Colonic mucosa (tissue), 4 donors: ENCODE measurements around the gene PIK3R5. TPM values are rescaled to one million over a fixed set of nuclear protein-coding genes. Genes with fewer than 3 reads are reported as not detected.
"Not testable (repeated sequence)": the region's sequence is repeated elsewhere in the genome, so short reads cannot be mapped to it uniquely, and the experiment has no call there.

Experiments used
- DNase-seq: peaks from one replicate; pipeline ENCODE4 v3.0.0-alpha.2; 2020
- H3K27ac ChIP-seq: fragments of 200-600 bp; one replicate; pipeline ENCODE4 v1.8.0; 2021
- H3K27me3 ChIP-seq: fragments of 200-600 bp; one replicate; pipeline ENCODE4 v1.8.0; 2021
- H3K36me3 ChIP-seq: fragments of 200-600 bp; one replicate; pipeline ENCODE4 v1.8.0; 2021
- H3K4me1 ChIP-seq: fragments of 200-600 bp; one replicate; pipeline ENCODE4 v1.8.0; 2021; ENCODE audit warnings: mild to moderate bottlenecking
- H3K4me3 ChIP-seq: fragments of 200-600 bp; one replicate; pipeline ENCODE4 v1.8.0; 2021
- H3K9ac ChIP-seq, 2 donors: one replicate each; pipeline ENCODE4 v1.7.0; 2013; ENCODE audit warnings: control low read depth in 2 of 2, low read depth in 2 of 2, low read length in 2 of 2
- H3K9me3 ChIP-seq: fragments of 200-600 bp; one replicate; pipeline ENCODE4 v1.8.0; 2021
- CTCF ChIP-seq: fragments of 200-600 bp; IDR thresholded peaks from one replicate; pipeline ENCODE4 v1.8.0; 2022; ENCODE audit warnings: antibody characterized with exemption, mild to moderate bottlenecking
- intact Hi-C: fragments of 100-400 bp; cut with DNase I; formaldehyde crosslinking; loops from one replicate; pipeline ENCODE4 v1.14.1; 2022
- total RNA-seq, 2 donors: library from RNA; stranded (reverse); fragmentation: NEBNext Ultra II Directional in 1 of 2; extraction: Animal tissue kit (Norgen Biotek cat#: 25700) in 1 of 2; gene quantifications; one replicate each; pipeline ENCODE4 v1.2.1, GENCODE V29; 2021
- donor health status: healthy.
- donor health status: DM: no; HTN: no; CAD: no.
- donor health status: DM: no; HTN: no; CAD: no.

The PIK3R5 gene
- total RNA-seq, 2 donors from 2014 or later: 2.2 to 2.5 TPM

DNA sequence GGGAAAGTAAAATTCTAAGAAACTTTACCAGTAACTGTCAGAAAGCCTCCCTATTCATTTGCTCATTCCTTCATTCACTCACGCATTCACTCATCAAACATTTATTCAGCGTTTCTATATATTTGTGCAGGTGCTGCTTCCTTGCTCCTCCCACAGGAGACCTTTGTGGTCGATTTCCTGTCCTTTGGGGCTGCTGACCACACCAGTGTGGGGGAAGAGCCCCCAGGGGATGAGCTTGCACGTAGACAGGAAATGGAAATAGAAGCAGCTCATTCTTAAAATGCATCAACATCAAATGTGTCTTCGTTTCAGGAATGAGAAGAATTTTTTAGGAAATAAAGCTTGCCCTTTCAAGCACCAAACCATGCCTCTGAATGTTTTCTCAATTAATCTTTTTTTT, 107.6 kb downstream of the PIK3R5 start:
- no peak for TF ChIP-seq CTCF
- H3K36me3 ChIP-seq: no peaks in the 10 kb centered on the region
- intact Hi-C loops: no loop called here
- H3K9me3 ChIP-seq: no peaks in the 10 kb centered on the region
- H3K9ac ChIP-seq: no peak overlapping the region
- no peak overlapping the region for H3K27ac ChIP-seq
- H3K4me1 ChIP-seq: no peaks in the 10 kb centered on the region
- no peak overlapping the region for H3K4me3 ChIP-seq
- no peak for DNase-seq
- H3K27me3 ChIP-seq: no peaks in the 10 kb centered on the region

DNA sequence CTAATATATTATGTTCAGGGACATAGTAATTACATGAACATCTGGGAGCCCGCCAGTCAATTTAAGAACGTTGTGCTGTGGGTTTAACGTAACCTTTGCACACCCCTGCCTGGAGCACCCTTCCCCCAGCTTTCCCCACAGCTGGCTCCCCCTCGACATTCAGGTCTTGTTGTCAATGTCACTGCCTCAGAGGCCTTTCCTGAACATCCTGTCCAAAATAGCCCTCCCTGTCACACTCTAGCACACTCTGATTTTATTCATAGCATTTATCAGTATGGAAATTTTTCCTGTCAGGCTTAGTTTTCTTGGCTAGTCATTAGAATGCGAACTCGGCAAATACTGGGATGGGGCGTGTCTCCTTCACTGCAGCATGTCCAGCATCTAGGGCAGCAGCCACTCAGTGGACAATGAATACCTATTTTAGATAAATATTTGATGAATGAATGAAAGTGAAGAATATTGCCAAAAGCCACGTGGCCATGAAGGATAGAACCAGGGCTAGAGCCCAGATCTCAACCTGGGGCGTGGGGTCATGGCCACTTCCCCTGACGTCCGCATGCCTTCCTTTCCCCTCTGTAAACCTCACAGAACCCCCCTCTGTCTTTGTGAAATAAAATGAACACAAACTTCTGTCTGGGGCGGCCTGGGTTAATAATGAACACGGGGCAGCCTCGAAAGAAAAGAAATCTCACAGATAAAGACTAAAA, 108.5 kb downstream of the PIK3R5 start:
- no peak overlapping the region for H3K27ac ChIP-seq
- H3K27me3 ChIP-seq: no peaks in the 10 kb centered on the region
- no peaks in the 10 kb centered on the region for H3K4me1 ChIP-seq
- no peaks in the 10 kb centered on the region for H3K36me3 ChIP-seq
- H3K4me3 ChIP-seq: no peak overlapping the region
- DNase-seq: no peak
- no peak overlapping the region for H3K9ac ChIP-seq
- no peak for TF ChIP-seq CTCF
- H3K9me3 ChIP-seq: no peaks in the 10 kb centered on the region
- intact Hi-C loops: no loop called here

DNA sequence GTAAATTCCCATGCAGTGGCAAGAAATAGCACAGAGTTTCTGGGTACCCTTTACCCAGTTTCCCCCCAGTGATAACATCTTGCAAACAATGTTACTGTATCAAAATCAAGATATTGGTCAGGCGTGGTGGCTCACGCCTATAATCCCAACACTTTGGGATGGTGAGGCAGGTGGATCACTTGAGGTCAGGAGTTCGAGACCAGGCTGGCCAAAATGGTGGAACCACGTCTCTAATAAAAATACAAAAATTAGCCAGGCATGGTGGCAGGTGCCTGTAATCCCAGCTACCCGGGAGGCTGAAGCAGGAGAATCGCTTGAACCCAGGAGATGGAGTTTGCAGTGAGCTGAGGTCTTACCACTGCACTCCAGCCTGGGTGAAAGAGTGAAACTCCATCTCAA, 109.3 kb downstream of the PIK3R5 start:
- H3K4me3 ChIP-seq, H3K36me3 ChIP-seq, intact Hi-C loops, H3K27ac ChIP-seq, H3K27me3 ChIP-seq, H3K4me1 ChIP-seq, H3K9ac ChIP-seq, H3K9me3 ChIP-seq, DNase-seq: not testable (repeated sequence)

DNA sequence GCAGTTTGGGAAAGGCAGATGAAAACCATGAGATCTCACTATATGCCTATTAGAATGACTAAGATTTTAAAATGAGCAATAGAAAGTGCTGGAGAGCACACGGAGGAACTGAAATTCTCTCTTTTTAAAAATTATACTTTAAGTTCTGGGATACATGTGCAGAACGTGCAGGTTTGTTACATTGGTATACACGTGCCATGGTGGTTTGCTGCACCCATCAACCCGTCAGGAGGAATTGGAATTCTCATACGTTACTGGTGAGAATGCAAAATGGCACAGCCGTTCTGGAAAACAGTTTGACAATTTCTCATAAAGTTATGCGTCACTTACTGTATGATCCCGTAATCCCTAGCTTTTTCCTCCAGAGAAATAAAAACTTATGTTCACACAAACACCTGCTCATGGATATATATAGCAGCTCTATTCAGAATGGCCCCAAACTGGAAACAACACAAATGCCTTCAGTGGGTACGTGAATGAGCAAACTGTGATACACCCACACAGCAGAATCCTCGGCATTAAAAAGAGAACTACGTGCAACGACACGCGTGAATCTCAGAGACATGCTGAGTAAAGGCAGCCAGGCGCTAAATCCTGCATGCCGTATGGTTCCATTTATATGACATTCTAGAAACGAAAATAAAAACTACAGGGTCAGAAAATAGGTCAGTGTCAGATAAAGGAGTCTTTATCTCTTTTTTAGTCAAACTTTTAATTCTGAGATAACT, 109.9 kb downstream of the PIK3R5 start:
- H3K27me3 ChIP-seq: no peaks in the 10 kb centered on the region
- H3K4me3 ChIP-seq: no peak overlapping the region
- no peaks in the 10 kb centered on the region for H3K4me1 ChIP-seq
- H3K36me3 ChIP-seq: no peaks in the 10 kb centered on the region
- H3K9me3 ChIP-seq: no peaks in the 10 kb centered on the region
- no peak for DNase-seq
- no peak overlapping the region for H3K27ac ChIP-seq
- no peak for TF ChIP-seq CTCF
- no peak overlapping the region for H3K9ac ChIP-seq
- intact Hi-C loops: no loop called here

DNA sequence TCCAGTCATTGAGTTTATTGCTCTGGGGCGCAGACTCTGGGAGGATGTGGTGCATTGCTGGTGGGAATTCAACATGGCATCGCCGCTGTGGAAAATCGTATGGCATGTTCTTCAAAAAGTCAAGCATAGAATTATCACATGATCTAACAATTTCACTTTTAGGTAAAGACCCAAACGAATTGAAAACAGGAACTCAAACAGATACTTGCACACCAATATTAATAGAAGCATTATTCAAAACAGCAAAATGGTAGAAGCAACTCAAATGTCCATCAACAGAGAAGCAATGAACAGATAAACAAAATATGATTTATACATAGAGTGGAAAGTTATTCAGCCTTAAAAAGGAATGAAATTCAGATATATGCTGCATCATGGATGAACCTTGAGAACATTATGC, 113.9 kb downstream of the PIK3R5 start:
- Histone ChIP-seq H3K36me3 (no peaks in the 10 kb centered on the region), H3K27ac (no peak overlapping the region), H3K4me3 (no peak overlapping the region), H3K27me3 (no peaks in the 10 kb centered on the region), H3K9me3 (no peaks in the 10 kb centered on the region), H3K9ac (no peak overlapping the region), H3K4me1 (no peaks in the 10 kb centered on the region)
- no peak for TF ChIP-seq CTCF
- no peak for DNase-seq
- intact Hi-C loops: no loop called here
